HG03139 (cell line): ENCODE measurements around the gene GRIN1.

Experiments used
- ATAC-seq: cut with Tn5 transposase; IDR thresholded peaks from one replicate; pipeline ENCODE4 v1.9.1; 2021; ENCODE audit not compliant: unreplicated experiment

Gene GRIN1

GRCh38 chr9:137145731-137146526 lies 7.0 kb downstream of the GRIN1 start:
- no peak for ATAC-seq

- ATAC-seq = no peak
Observed at GRCh38 chr9:137146527-137146918, 7.6 kb downstream of the GRIN1 start.

- ATAC-seq = no peak
Observed at GRCh38 chr9:137147091-137147792, 8.3 kb downstream of the GRIN1 start.

- ATAC-seq = no peak
Observed at GRCh38 chr9:137147793-137148160, 8.8 kb downstream of the GRIN1 start.

GRCh38 chr9:137148242-137148641 lies 9.3 kb downstream of the GRIN1 start:
- ATAC-seq = no peak

DNA sequence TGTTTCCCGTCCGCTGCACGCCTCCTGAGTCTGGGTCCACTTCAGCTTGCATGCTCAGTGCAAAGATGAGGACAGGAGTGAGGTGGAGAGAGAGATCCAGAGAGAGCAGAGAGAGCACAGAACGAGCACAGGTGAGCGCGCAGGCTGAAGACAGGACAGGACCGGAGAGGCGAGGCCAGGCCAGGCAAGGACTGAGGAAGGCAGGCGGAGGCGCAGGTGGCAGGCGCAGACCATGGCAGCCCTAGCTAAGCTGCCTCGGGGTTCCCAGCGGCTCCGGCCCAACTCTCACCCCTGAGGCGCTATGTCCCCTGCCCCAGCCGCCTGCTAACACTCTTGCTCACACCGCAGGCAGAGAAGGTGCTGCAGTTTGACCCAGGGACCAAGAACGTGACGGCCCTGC lies 9.7 kb downstream of the GRIN1 start:
- no peak for ATAC-seq

GRCh38 chr9:137149363-137149762 lies 10.4 kb downstream of the GRIN1 start:
- no peak for ATAC-seq

GRCh38 chr9:137149942-137150616 lies 11.1 kb downstream of the GRIN1 start:
- peak; percentile 19 for ATAC-seq

- peak; percentile 41 for ATAC-seq
Observed at GRCh38 chr9:137150617-137151457, 11.9 kb downstream of the GRIN1 start.

DNA sequence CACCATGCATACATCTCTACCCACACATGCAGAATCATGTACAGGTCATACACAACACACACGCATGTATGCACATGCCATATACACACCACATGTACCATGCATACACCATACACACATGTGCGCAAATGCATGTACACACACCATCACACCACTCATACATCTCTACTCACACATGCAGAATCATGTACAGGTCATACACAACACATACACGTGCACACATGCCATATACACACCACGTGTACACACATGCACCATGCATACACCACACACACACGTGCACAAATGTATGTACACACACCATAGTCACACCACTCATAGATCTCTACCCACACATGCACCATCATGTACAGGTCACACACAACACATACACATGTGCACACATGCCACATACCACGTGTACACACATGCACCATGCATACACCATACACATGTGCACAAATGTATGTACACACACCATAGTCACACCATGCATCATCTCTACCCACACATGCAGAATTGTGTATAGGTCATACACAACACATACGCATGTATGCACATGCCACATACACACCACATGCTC lies 14.0 kb downstream of the GRIN1 start:
- ATAC-seq = no peak

- no peak for ATAC-seq
Observed at GRCh38 chr9:137156567-137157375, 17.8 kb downstream of the GRIN1 start.

DNA sequence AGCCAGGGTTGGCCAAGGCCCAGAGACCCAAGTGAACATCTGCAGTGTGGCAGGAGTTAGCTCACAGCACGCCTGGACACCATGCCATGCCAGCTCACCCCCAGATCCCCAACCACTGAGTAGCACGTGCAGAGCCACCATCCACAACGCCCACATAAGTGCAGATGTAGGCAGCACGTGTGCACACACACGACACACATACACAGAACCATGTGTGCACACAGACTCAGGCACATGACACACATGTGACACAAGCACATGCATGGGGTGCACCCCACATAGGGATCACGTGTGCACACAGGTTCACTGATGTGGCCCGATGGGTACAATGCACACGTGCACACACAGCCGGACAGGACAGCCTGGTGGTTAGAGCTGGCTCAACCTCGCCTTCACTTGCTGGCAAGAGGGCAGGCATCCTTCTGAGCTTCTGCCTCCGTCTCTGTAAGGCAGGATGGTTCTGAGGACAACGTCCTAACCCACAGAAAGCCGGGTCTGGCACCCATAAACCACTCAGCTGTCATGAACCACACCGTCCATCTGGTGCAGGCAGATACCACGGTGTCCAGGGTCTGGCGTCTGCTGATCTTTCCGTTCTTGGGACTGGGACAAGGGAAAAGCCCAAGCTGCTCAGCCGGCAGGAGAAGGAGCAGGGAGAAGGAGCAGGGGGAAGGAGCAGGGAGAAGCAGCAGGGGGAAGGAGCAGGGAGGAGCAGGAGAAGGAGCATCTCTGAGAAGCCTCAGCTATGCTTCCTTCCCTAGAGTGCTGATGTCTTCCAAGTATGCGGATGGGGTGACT lies 18.9 kb downstream of the GRIN1 start:
- ATAC-seq = no peak

- no peak for ATAC-seq
Observed at GRCh38 chr9:137158625-137159024, 19.7 kb downstream of the GRIN1 start.

- no peak for ATAC-seq
Observed at GRCh38 chr9:137159105-137160053, 20.4 kb downstream of the GRIN1 start.

DNA sequence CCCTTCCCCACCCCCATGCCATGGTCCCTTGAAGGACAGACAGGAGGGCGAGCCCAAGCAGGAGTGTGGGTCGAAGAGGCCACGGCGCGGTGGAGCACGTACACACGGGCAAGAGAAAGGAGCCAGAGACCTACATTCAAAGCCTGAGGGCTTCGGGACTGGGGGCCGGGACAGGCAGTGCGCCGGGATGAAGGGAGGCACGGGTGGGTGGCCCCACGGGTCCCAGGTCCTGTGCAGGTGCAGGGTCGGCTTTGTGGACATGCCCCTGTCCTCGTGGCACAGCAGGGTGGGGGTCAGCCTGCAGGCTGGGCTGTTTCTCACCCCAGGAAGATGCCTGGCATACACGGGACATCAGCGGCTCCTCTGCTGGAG lies 21.1 kb downstream of the GRIN1 start:
- no peak for ATAC-seq

DNA sequence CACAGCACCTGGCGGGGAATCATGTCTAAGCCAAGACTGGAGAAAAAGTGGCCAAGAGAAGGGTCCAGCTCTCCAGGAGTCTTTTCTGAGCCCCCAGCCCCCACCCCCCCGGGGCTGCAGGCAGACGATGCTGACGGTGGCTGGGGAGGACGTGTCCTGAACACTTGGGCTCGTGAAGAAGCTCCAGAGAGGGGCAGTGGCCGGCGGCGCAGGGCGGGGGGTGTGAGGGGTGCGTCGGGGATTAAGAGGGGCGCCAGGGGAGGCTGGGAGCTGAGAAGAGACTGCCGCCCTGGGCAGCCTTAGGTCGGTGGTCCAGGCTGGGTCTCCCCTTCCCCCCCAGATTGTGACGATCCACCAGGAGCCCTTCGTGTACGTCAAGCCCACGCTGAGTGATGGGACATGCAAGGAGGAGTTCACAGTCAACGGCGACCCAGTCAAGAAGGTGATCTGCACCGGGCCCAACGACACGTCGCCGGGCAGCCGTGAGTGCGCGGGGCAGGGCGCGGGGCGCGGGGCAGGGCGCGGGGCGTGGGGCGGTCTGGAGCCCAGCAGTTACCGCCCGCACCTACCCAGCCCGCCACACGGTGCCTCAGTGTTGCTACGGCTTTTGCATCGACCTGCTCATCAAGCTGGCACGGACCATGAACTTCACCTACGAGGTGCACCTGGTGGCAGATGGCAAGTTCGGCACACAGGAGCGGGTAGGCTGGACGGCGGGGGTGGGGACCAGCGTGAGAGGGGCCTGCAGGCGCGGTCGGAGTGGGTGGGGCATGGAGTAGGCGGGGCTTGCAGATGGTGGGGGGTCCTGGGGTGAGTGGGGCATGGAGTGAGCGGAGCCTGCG lies 22.0 kb downstream of the GRIN1 start:
- no peak for ATAC-seq
